MCF 10A (cell line): Measurements from ENCODE around the gene RPS18. TPM values are rescaled to one million over a fixed set of nuclear protein-coding genes. Genes with fewer than 3 reads are reported as not detected.

ENCODE experiments used
- BruUV-seq: library from RNA; stranded (reverse); fragments of 400-500 nt; replicated peaks from 2 replicates; lab custom pipeline; 2021; lab: Mats Ljungman, UMichigan
- CTCF ChIA-PET: fragments of 300-600 bp; sonication (Branson Sonifier 250); formaldehyde crosslinking; extraction: SDS; loops from one replicate; lab custom pipeline; 2021; ENCODE audit warnings: antibody characterized with exemption, inconsistent platforms; lab: Yijun Ruan, JAX
- POLR2A ChIA-PET: fragments of 300-600, 350-650 bp; sonication (Branson Sonifier 250); formaldehyde crosslinking; extraction: SDS; loops from one replicate; lab custom pipeline; 2020; ENCODE audit warnings: antibody characterized with exemption, inconsistent platforms; lab: Yijun Ruan, JAX
- DNase-seq: peaks from one replicate; pipeline ENCODE4 v3.0.0-alpha.2; 2018; ENCODE audit not compliant: unreplicated experiment
- H3K27ac Mint-ChIP-seq: one replicate; pipeline ENCODE4 v1.8.0; 2022; ENCODE audit warnings: mild to moderate bottlenecking, low read depth, mixed read lengths; ENCODE audit not compliant: unreplicated experiment
- H3K27me3 Mint-ChIP-seq: one replicate; pipeline ENCODE4 v1.8.0; 2022; ENCODE audit warnings: mixed read lengths; ENCODE audit not compliant: insufficient read depth, unreplicated experiment
- H3K36me3 Mint-ChIP-seq: one replicate; pipeline ENCODE4 v1.8.0; 2022; ENCODE audit warnings: mild to moderate bottlenecking, moderate library complexity, mixed read lengths; ENCODE audit not compliant: insufficient read depth, unreplicated experiment
- H3K4me1 Mint-ChIP-seq: one replicate; pipeline ENCODE4 v1.8.0; 2022; ENCODE audit warnings: mixed read lengths; ENCODE audit not compliant: insufficient read depth, unreplicated experiment
- H3K4me3 Mint-ChIP-seq: one replicate; pipeline ENCODE4 v1.8.0; 2022; ENCODE audit warnings: mild to moderate bottlenecking, moderate library complexity, mixed read lengths; ENCODE audit not compliant: unreplicated experiment
- H3K9me3 Mint-ChIP-seq: one replicate; pipeline ENCODE4 v1.8.0; 2022; ENCODE audit warnings: mixed read lengths; ENCODE audit not compliant: unreplicated experiment
- intact Hi-C: fragments of 100-400 bp; cut with micrococcal nuclease; formaldehyde crosslinking; loops from 2 replicates; pipeline ENCODE4 v1.14.1; 2022
- total RNA-seq: library from RNA; stranded (reverse); gene quantifications from 2 replicates; pipeline ENCODE4 v1.2.3, GENCODE V29; 2022
- TF ChIP-seq, protein P1 (sequence below): fragments of 200-600 bp; IDR thresholded peaks from one replicate; pipeline ENCODE4 v1.8.0; 2022; ENCODE audit warnings: antibody characterized with exemption, mild to moderate bottlenecking; ENCODE audit not compliant: unreplicated experiment

The RPS18 gene
- total RNA-seq, 1 experiment from 2014 or later, result 4,063 TPM

DNA sequence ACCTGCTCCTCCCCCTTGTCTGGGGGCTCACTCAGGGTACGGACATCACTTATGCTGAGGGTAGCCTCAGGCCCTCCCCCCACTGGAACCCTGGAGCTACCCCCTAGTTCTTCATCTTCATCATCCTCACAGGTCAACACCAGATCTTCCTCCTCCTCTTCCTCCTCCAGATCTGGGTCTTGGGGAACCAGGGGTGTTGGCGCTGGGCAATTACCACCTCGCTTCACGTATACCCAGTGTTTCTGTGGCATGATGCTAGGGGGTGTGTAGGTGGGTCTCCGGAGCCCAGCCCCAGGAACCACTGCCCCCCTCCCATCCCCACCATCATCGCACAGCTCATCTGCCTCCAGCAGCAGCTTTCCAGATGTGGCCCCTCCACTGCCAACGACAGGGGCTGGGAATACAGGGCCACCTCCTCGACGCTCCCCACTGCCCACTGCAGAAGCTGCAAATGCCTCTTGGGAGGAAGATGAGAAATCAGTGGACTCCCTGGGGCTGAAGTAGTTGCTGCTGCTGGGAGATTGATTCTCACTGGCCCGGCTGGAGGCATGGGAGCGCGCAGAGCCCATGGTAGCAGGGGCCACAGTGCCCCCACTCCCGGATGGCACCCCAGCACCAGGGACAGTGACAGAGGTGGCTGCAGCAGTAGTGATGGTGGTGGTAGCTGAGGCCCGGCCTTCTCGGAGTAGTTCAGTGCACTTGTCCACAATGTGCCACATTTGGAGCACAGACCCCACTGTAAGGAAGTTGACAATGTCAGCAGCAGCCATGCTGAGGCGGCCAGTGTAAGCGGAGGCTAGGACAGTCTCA, 44.1 kb downstream of the RPS18 start:
- ChIA-PET CTCF (interaction anchor here (0.7 to 1.5 kb wide), 2 partner anchors 24 to 75 kb away, joined by 3 to 4 read pairs; no protein-coding TSS in a partner anchor), POLR2A (interaction anchor here (1.5 to 3.0 kb wide), 2 partner anchors 17 to 60 kb away, joined by 6 to 30 read pairs; partner anchors contain the start of gene RGL2)
- TF ChIP-seq, protein P1, sequence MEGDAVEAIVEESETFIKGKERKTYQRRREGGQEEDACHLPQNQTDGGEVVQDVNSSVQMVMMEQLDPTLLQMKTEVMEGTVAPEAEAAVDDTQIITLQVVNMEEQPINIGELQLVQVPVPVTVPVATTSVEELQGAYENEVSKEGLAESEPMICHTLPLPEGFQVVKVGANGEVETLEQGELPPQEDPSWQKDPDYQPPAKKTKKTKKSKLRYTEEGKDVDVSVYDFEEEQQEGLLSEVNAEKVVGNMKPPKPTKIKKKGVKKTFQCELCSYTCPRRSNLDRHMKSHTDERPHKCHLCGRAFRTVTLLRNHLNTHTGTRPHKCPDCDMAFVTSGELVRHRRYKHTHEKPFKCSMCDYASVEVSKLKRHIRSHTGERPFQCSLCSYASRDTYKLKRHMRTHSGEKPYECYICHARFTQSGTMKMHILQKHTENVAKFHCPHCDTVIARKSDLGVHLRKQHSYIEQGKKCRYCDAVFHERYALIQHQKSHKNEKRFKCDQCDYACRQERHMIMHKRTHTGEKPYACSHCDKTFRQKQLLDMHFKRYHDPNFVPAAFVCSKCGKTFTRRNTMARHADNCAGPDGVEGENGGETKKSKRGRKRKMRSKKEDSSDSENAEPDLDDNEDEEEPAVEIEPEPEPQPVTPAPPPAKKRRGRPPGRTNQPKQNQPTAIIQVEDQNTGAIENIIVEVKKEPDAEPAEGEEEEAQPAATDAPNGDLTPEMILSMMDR, result no peak
- no TSS peak for BruUV-seq
- no peak for DNase-seq
- Mint-ChIP-seq H3K27ac (no peak overlapping the region), H3K36me3 (peaks cover 81% of the 10 kb centered on the region), H3K4me3 (peak overlapping the region; percentile 96), H3K4me1 (peaks cover 58% of the 10 kb centered on the region), H3K27me3 (no peaks in the 10 kb centered on the region), H3K9me3 (no peaks in the 10 kb centered on the region)
- intact Hi-C loops, result no loop called here

DNA sequence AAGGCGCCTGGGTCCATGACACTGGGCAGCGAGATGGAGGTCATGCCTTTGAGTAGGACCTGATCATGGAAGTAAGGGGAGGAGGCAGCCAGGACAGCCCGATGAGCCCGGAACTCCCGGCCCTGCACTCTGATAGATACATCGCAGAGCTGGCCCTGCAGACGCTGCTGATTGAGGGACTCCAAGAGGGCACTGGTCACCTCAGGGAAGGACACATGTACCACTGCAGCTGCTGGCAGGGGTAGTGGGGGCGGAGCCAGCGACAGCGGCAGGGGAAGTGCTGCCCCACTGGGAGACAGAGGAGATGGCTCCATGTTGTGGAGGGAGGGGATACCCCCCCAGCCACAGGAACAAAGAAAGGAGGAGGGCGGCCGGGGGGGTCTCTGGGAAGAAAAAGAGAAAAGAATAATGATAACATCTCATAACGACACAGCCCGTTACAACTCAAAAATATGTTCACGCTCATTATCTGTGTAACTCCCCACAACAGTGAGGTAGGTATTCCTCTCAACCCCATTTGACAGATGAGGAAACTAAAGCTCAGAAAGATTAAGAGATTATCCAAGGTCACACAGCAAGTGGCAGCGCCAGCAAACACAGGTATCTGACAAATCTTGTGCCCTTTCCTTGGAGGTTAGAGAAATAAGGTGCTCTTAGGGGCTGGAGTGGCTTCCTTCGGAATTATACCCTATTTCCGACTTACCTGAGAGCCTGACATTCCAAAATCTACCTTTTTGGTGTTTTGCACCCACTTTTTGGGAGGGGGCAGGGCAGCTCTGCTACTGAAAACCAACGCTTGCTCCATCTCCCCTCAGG, 44.9 kb downstream of the RPS18 start:
- Mint-ChIP-seq H3K4me1 (peaks cover 62% of the 10 kb centered on the region), H3K4me3 (peak overlapping the region; percentile 81), H3K36me3 (peaks cover 79% of the 10 kb centered on the region), H3K27me3 (no peaks in the 10 kb centered on the region), H3K27ac (peak overlapping the region; percentile 80), H3K9me3 (no peaks in the 10 kb centered on the region)
- no TSS peak for BruUV-seq
- no peak for DNase-seq
- POLR2A ChIA-PET, result interaction anchor here (0.7 to 3.0 kb wide), 8 partner anchors 18 to 78 kb away, joined by 3 to 30 read pairs (median 6); partner anchors contain the start of genes PFDN6, RGL2 and WDR46
- TF ChIP-seq, protein P1, result no peak
- CTCF ChIA-PET, result interaction anchor here (0.5 kb wide), 1 partner anchor 79 kb away, joined by 3 read pairs; no protein-coding TSS in a partner anchor
- intact Hi-C loops, result no loop called here

DNA sequence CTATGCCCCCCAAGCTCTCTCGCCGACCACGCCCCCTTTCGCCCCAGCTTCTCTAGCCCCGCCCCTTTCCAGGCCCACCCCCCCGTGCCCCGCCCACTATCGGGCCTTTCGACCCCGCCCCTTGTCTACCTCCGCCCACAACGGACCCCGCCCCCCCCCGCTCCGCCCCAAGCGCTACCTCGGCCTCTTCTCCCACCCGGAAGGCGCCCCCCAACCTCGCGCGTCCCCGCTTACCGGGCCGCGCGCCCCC, 45.5 kb downstream of the RPS18 start:
- peaks cover 63% of the 10 kb centered on the region for H3K4me1 Mint-ChIP-seq
- no TSS peak for BruUV-seq
- peaks cover 78% of the 10 kb centered on the region for H3K36me3 Mint-ChIP-seq
- H3K27me3 Mint-ChIP-seq, result no peaks in the 10 kb centered on the region
- CTCF ChIA-PET, result interaction anchor here (0.5 to 2.5 kb wide), 3 partner anchors 28 to 79 kb away, joined by 3 to 10 read pairs (median 4); no protein-coding TSS in a partner anchor
- no peaks in the 10 kb centered on the region for H3K9me3 Mint-ChIP-seq
- H3K4me3 Mint-ChIP-seq, result peak overlapping the region; percentile 81
- peak overlapping the region; percentile 80 for H3K27ac Mint-ChIP-seq
- intact Hi-C loops, result no loop called here
- TF ChIP-seq, protein P1, result no peak
- DNase-seq, result no peak
- POLR2A ChIA-PET, result interaction anchor here (0.8 to 3.0 kb wide), 16 partner anchors 9 to 109 kb away, joined by 3 to 30 read pairs (median 6); partner anchors contain the start of genes B3GALT4, CUTA, PFDN6 and RGL2
